Aorta (tissue), 5 donors: ENCODE results near the gene S100A1. TPM values are rescaled to one million over a fixed set of nuclear protein-coding genes. Genes with fewer than 3 reads are reported as not detected.
A peak's percentile ranks its signal among the peaks of the same experiment; 100 is the strongest.
"Not testable (repeated sequence)": the region's sequence is repeated elsewhere in the genome, so short reads cannot be mapped to it uniquely, and the experiment has no call there.

ENCODE experiments used
- ATAC-seq: fragments of 200-7000 bp; cut with Tn5 transposase; one replicate; pipeline ENCODE4 v1.9.1; 2022; ENCODE audit warnings: moderate library complexity; ENCODE audit not compliant: low FRiP score
- DNase-seq, 2 donors: peaks; one replicate each; pipeline ENCODE4 v3.0.0-alpha.2; 2020
- H3K27ac ChIP-seq, 2 donors: one replicate each; pipeline ENCODE4 v1.5.1; 2013; ENCODE audit warnings: low read length in 2 of 2, mild to moderate bottlenecking in 2 of 2, moderate library complexity in 2 of 2, control low read depth in 1 of 2, inconsistent platforms in 1 of 2, low read depth in 1 of 2
- H3K27me3 ChIP-seq, 2 donors: one replicate each; pipeline ENCODE4 v1.6.1; 2013; ENCODE audit warnings: control low read depth in 1 of 2, low read length in 1 of 2, mild to moderate bottlenecking in 1 of 2, moderate library complexity in 1 of 2; ENCODE audit not compliant: insufficient read depth in 2 of 2, control insufficient read depth in 1 of 2
- H3K36me3 ChIP-seq, 2 donors: one replicate each; pipeline ENCODE4 v1.6.1; 2013; ENCODE audit warnings: control low read depth in 1 of 2, low read length in 1 of 2, mild to moderate bottlenecking in 1 of 2; ENCODE audit not compliant: insufficient read depth in 2 of 2, control insufficient read depth in 1 of 2
- H3K4me1 ChIP-seq, 2 donors: one replicate each; pipeline ENCODE4 v1.6.1; 2013; ENCODE audit warnings: low read length in 2 of 2, control low read depth in 1 of 2, mild to moderate bottlenecking in 1 of 2, moderate library complexity in 1 of 2; ENCODE audit not compliant: insufficient read depth in 2 of 2, control insufficient read depth in 1 of 2
- H3K4me3 ChIP-seq, 2 donors: one replicate each; pipeline ENCODE4 v1.5.1; 2013; ENCODE audit warnings: low read length in 2 of 2, control low read depth in 1 of 2, mild to moderate bottlenecking in 1 of 2
- H3K9me3 ChIP-seq: one replicate; pipeline ENCODE4 v1.6.1; 2013; ENCODE audit warnings: mild to moderate bottlenecking, low read length; ENCODE audit not compliant: control insufficient read depth
- WGBS, 2 donors: extraction: QIAGEN DNeasy Blood & Tissue Kit; methylation state at CpG; one replicate each; pipeline ENCODE4 v1.1.7; 2013; 5-methylcytosine and 5-hydroxymethylcytosine counted together
- intact Hi-C, 2 donors: fragments of 100-400 bp; cut with DNase I; formaldehyde crosslinking; loops; one replicate each; pipeline versions ENCODE4 v1.14.2 to v1.15.0; 2022
- polyA plus RNA-seq, 2 donors: library from polyadenylated mRNA; stranded (reverse); fragments of 200-250 nt; gene quantifications; one replicate each; pipeline ENCODE4 v1.2.3, GENCODE V29; 2013
- total RNA-seq, 2 donors: library from RNA; stranded (reverse); fragmentation: NEBNext Ultra II Directional; extraction: Animal tissue kit (Norgen Biotek cat#: 25700); gene quantifications; one replicate each; pipeline ENCODE4 v1.2.1, GENCODE V29; 2021
- donor health status: healthy with polysubstance abuse.
- donor health status: Bipolar disorder and iron deficiency.
- donor health status: DM: no; HTN: no; CAD: no.
- donor health status: DM: no; HTN: no; CAD: no.
- donor health status: DM: yes; HTN: yes; CAD: no.

The S100A1 gene
- total and polyA plus RNA-seq, 4 donors, result 0.23 to 7.1 (median 0.69) TPM; not detected in 1

GRCh38 chr1:153631047-153632022 is 3.1 kb downstream of the S100A1 start:
- Histone ChIP-seq H3K27ac (no peak overlapping the region), H3K4me3 (no peak overlapping the region), H3K27me3 (no peaks in the 10 kb centered on the region), H3K9me3 (no peaks in the 10 kb centered on the region), H3K4me1 (no peaks in the 10 kb centered on the region), H3K36me3 (no peaks in the 10 kb centered on the region)
- intact Hi-C loops, result no loop called here
- WGBS, 2 donors, result 59 to 67% methylated on average over 10 of the region's 10 CpGs
- ATAC-seq (no peak), DNase-seq (no peak)

- no peak overlapping the region for H3K4me3 ChIP-seq
- intact Hi-C loops, result no loop called here
- ATAC-seq, result peak; percentile 52
Measured at GRCh38 chr1:153633161-153633753, 5.0 kb downstream of the S100A1 start.

GRCh38 chr1:153633754-153634665 is 5.8 kb downstream of the S100A1 start, which contains the start of gene CHTOP:
Gene CHTOP (plus strand): TSS chr1:153634066. CDS start chr1:153636589, 2,523 bp downstream.
- DNase-seq, result peak; percentile 98
- Histone ChIP-seq H3K4me3 (peak within 1 kb of the TSS; percentile 55 to 56), H3K27ac (peak within 1 kb of the TSS; percentile 71 to 97), H3K36me3 (peaks cover 2 to 6% of the 10 kb centered on the region in 2 donors), H3K9me3 (no peaks in the 10 kb centered on the region), H3K27me3 (no peaks in the 10 kb centered on the region), H3K4me1 (no peaks in the 10 kb centered on the region)
- intact Hi-C loops, result no loop called here
- peak; percentile 98 for ATAC-seq
- 3% methylated on average over 65 of the region's 65 CpGs for WGBS, 2 donors

More at GRCh38 chr1:153633161-153633753, 5.0 kb downstream of the S100A1 start:
- Histone ChIP-seq H3K27me3 (no peaks in the 10 kb centered on the region), H3K27ac (peak overlapping the region in 1 of 2 donors; percentile 69), H3K9me3 (no peaks in the 10 kb centered on the region), H3K36me3 (peaks cover 2 to 6% of the 10 kb centered on the region in 2 donors), H3K4me1 (no peaks in the 10 kb centered on the region)
- WGBS, 2 donors, result 53 to 56% methylated on average over 18 of the region's 18 CpGs
- no peak for DNase-seq

GRCh38 chr1:153635872-153636271 is 7.6 kb downstream of the S100A1 start:
- Histone ChIP-seq H3K27ac (no peak overlapping the region), H3K9me3 (no peaks in the 10 kb centered on the region), H3K36me3 (peaks cover 6 to 9% of the 10 kb centered on the region in 2 donors), H3K27me3 (no peaks in the 10 kb centered on the region), H3K4me1 (no peaks in the 10 kb centered on the region), H3K4me3 (no peak overlapping the region)
- intact Hi-C loops, result no loop called here
- ATAC-seq (no peak), DNase-seq (peak in 1 of 2 donors; percentile 36)
- WGBS, 2 donors, result 92 to 94% methylated on average over 7 of the region's 7 CpGs

GRCh38 chr1:153636312-153636711 is 8.1 kb downstream of the S100A1 start:
- Histone ChIP-seq H3K4me1 (no peaks in the 10 kb centered on the region), H3K27me3 (no peaks in the 10 kb centered on the region), H3K36me3 (peaks cover 6 to 9% of the 10 kb centered on the region in 2 donors), H3K9me3 (no peaks in the 10 kb centered on the region), H3K27ac (no peak overlapping the region), H3K4me3 (no peak overlapping the region)
- intact Hi-C loops, result no loop called here
- ATAC-seq (no peak), DNase-seq (peak in 1 of 2 donors; percentile 37)
- 28 to 33% methylated on average over 9 of the region's 9 CpGs for WGBS, 2 donors

- 80 to 83% methylated on average over 6 of the region's 6 CpGs for WGBS, 2 donors
- no peak for DNase-seq
- Histone ChIP-seq H3K4me3 (no peak overlapping the region), H3K4me1 (no peaks in the 10 kb centered on the region), H3K27ac (no peak overlapping the region), H3K27me3 (no peaks in the 10 kb centered on the region), H3K9me3 (no peaks in the 10 kb centered on the region), H3K36me3 (peaks cover 8 to 9% of the 10 kb centered on the region in 2 donors)
- intact Hi-C loops, result no loop called here
- no peak for ATAC-seq
Measured at GRCh38 chr1:153638261-153638660, 10.0 kb downstream of the S100A1 start.

- Histone ChIP-seq H3K4me3 (no peak overlapping the region), H3K36me3 (peaks cover 8 to 9% of the 10 kb centered on the region in 2 donors), H3K27me3 (no peaks in the 10 kb centered on the region), H3K9me3 (no peaks in the 10 kb centered on the region), H3K4me1 (no peaks in the 10 kb centered on the region), H3K27ac (no peak overlapping the region)
- ATAC-seq (no peak), DNase-seq (no peak)
- intact Hi-C loops, result no loop called here
- whole genome bisulfite sequencing, 2 donors, result 71 to 73% methylated on average over 3 of the region's 3 CpGs
Measured at GRCh38 chr1:153639280-153639679, 11.0 kb downstream of the S100A1 start.

- ATAC-seq, intact Hi-C loops, H3K27ac ChIP-seq, H3K27me3 ChIP-seq, H3K4me1 ChIP-seq, H3K4me3 ChIP-seq, H3K9me3 ChIP-seq, DNase-seq: not testable (repeated sequence)
- peaks cover 9 to 10% of the 10 kb centered on the region in 2 donors for H3K36me3 ChIP-seq
- 95 to 96% methylated on average over 5 of the region's 5 CpGs for WGBS, 2 donors
Measured at GRCh38 chr1:153640213-153640612, 12.0 kb downstream of the S100A1 start.
